HEK293 (cell line): ENCODE results near the gene ETNK1.

Source experiments
- CTCF ChIP-seq: fragments of 450-650 bp; formaldehyde crosslinking; IDR thresholded peaks from 2 replicates; pipeline ENCODE4 v1.5.1; 2016; ENCODE audit warnings: missing biosample characterization, missing genetic modification characterization
- GLIS1 ChIP-seq: fragments of 450-650 bp; formaldehyde crosslinking; IDR thresholded peaks from 2 replicates; pipeline ENCODE4 v1.5.1; 2016; ENCODE audit warnings: missing biosample characterization, missing genetic modification characterization
- TRIM28 ChIP-seq: IDR thresholded peaks from 2 replicates; pipeline ENCODE4 v1.6.1; 2011; ENCODE audit warnings: low read length, control low read depth, borderline replicate concordance
- ZIC2 ChIP-seq: fragments of 450-650 bp; formaldehyde crosslinking; IDR thresholded peaks from 2 replicates; pipeline ENCODE4 v1.5.1; 2016; ENCODE audit warnings: missing biosample characterization, missing genetic modification characterization
- ZNF138 ChIP-seq: fragments of 450-650 bp; formaldehyde crosslinking; IDR thresholded peaks from 2 replicates; pipeline ENCODE4 v1.5.1; 2016; ENCODE audit warnings: missing biosample characterization, missing genetic modification characterization, borderline replicate concordance
- ZNF610 ChIP-seq: fragments of 450-650 bp; formaldehyde crosslinking; IDR thresholded peaks from 2 replicates; pipeline ENCODE4 v1.5.1; 2016; ENCODE audit warnings: missing biosample characterization, missing genetic modification characterization, borderline replicate concordance

DNA sequence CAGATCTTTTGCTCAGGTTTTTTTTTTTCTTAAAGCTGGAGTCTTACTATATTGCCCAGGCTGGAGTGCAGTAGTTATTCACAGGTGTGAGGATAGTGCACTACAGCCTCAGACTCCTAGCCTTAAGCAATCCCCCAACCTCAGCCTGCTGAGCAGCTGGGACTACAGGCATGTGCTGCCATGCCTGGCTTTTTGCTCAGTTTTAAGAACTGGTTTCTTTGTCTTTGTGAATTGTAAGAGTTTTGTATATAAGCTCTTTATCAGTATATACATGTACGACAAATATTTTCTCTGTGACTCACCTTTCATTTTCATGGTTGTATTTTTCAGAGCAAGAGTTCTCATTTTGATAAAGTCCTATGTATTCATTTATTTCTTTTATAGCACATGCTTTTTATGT is 47.3 kb upstream of the ETNK1 start:
- no peak for TF ChIP-seq CTCF (tag by site-specific recombination)
- TF ChIP-seq ZIC2 (tag by site-specific recombination), result no peak
- TF ChIP-seq GLIS1 (tag by site-specific recombination), result no peak
- TF ChIP-seq TRIM28, result no peak
- TF ChIP-seq ZNF138, result no peak
- no peak for TF ChIP-seq ZNF610 (tag by site-specific recombination)
